ENCODE results near the gene PGS1. TPM values are rescaled to one million over a fixed set of nuclear protein-coding genes. Genes with fewer than 3 reads are reported as not detected.

PGS1 gene
- total RNA-seq, 6 experiments from 2014 or later, result 20.2 to 26.1 (median 24.5) TPM

DNA sequence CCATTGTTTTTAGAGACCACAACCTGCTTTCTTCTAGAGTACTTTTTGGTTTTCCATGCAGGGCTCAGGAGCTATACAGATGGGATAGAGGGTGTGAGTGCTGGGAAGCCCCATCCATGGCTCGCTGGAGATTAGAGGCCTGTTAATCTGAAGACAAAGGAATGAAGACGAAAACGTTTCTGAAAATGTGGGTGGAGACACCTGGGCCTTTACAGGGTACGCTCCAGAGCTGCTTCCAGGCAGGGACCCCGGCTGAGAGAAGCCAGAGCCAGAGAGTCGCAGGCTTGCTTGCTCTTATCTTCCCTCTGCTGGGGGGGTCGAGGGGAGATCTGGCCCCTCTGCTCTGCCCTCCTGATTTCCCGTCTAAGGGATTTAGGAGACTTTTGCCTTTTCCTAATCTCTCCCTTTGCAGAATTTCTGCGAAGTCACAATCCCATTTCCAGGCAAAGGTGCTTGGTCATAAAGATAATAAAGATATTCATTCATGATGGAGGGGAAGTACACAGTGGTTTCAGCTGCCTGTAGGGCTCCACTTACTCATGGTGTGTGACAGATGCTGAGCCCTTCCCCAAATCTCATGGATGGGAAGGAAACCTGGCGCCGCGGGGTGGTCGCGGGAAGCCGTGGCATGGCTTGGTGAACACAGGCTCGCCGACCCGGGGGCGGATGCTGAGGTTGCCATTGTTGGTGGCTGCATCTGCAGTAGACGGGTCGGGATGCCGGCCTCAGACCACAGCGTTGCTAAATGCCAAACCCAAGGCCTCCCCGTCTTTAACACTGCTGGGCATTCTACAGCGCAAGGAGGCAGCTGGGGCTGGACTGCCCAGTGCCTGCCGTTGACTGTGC lies 13.8 kb upstream of the PGS1 start:
- Mint-ChIP-seq H3K9me3 (no peaks in the 10 kb centered on the region), H3K27me3 (ENCODE audit: insufficient read depth) (peaks cover 15% of the 10 kb centered on the region), H3K4me3 (no peak overlapping the region), H3K27ac (no peak overlapping the region), H3K4me1 (ENCODE audit: low read depth) (peaks cover 14% of the 10 kb centered on the region; the same call in 1 of the 2 replicates), H3K36me3 (ENCODE audit: low read depth) (no peaks in the 10 kb centered on the region)
- no peak for DNase-seq
- TF ChIP-seq, protein P1, sequence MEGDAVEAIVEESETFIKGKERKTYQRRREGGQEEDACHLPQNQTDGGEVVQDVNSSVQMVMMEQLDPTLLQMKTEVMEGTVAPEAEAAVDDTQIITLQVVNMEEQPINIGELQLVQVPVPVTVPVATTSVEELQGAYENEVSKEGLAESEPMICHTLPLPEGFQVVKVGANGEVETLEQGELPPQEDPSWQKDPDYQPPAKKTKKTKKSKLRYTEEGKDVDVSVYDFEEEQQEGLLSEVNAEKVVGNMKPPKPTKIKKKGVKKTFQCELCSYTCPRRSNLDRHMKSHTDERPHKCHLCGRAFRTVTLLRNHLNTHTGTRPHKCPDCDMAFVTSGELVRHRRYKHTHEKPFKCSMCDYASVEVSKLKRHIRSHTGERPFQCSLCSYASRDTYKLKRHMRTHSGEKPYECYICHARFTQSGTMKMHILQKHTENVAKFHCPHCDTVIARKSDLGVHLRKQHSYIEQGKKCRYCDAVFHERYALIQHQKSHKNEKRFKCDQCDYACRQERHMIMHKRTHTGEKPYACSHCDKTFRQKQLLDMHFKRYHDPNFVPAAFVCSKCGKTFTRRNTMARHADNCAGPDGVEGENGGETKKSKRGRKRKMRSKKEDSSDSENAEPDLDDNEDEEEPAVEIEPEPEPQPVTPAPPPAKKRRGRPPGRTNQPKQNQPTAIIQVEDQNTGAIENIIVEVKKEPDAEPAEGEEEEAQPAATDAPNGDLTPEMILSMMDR (IDR thresholded peaks at IDR 0.05), result no peak

DNA sequence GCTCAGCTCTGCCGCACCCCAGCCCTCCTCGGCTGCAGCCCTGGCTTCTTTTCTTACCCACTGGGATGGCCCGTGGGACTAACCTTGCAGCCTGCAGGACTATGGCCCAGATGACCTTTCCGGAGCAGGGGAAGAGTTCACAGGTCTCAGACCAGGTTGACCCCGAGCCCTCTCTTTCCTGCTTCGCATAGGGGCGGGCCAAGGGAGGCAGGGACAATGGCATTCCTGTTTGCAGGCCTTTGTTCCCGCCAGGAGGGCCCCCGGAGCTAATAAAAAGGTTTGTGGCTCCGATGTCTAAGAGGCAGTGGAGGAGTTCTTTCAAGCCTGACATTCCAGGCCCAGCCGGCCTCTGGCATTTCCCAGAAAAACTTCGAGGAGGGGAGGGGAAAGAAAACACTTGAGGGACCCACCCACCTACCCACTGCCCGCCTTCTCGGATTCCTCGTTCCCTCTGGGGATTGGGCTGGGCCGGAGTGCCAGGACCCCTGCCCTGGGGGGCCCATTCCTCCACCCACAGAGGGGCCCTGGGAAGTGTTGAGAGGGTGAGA lies 12.8 kb upstream of the PGS1 start:
- no peak for DNase-seq
- no peaks in the 10 kb centered on the region for H3K36me3 Mint-ChIP-seq (ENCODE audit: low read depth)
- no peak overlapping the region for H3K4me3 Mint-ChIP-seq
- peaks cover 14% of the 10 kb centered on the region; the same call in 1 of the 2 replicates for H3K4me1 Mint-ChIP-seq (ENCODE audit: low read depth)
- peaks cover 16% of the 10 kb centered on the region for H3K27me3 Mint-ChIP-seq (ENCODE audit: insufficient read depth)
- H3K27ac Mint-ChIP-seq, result no peak overlapping the region
- TF ChIP-seq, protein P1 (IDR thresholded peaks at IDR 0.05), result no peak
- H3K9me3 Mint-ChIP-seq, result no peaks in the 10 kb centered on the region

DNA sequence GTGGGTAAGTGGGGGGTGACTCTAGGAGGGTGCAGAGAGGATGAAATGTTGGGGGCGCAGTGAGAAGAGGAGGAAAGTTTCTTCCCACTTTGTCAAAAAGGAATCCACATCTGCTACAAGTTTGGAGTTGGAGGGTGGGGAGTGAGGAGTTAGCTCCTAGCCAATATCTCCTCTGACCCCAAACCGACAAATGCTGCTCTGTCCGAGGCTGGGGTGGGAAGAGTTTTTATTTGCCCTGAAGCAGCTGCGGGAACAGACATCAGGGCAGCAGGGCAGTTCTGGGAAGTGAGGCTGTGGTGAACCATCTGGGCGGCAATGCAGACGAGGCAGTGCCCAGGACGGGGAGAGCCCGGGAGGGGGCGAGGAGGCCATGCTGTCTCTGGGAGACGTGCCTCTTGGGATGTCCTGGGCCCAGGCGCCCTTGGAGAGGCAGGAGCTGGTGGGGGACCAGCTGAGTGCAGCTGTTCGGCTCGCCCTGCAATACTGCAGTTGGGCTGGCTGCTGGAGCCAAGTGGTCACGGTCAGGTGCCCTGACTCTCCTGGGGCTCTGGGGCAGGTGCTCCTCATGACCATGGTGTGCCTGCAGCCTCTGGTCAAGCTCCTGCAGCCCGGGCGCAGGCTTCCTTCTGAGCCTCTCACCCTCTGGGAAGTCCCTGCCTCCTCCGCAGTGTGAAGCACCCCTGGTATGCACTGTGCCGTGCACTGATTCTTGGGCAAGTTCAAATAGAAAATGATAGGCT lies 12.2 kb upstream of the PGS1 start:
- H3K27ac Mint-ChIP-seq, result no peak overlapping the region
- TF ChIP-seq, protein P1 (IDR thresholded peaks at IDR 0.05), result no peak
- no peaks in the 10 kb centered on the region for H3K36me3 Mint-ChIP-seq (ENCODE audit: low read depth)
- no peaks in the 10 kb centered on the region for H3K9me3 Mint-ChIP-seq
- H3K4me3 Mint-ChIP-seq, result no peak overlapping the region
- H3K27me3 Mint-ChIP-seq (ENCODE audit: insufficient read depth), result peaks cover 11% of the 10 kb centered on the region
- DNase-seq, result no peak
- peaks cover 9% of the 10 kb centered on the region; the same call in 1 of the 2 replicates for H3K4me1 Mint-ChIP-seq (ENCODE audit: low read depth)

DNA sequence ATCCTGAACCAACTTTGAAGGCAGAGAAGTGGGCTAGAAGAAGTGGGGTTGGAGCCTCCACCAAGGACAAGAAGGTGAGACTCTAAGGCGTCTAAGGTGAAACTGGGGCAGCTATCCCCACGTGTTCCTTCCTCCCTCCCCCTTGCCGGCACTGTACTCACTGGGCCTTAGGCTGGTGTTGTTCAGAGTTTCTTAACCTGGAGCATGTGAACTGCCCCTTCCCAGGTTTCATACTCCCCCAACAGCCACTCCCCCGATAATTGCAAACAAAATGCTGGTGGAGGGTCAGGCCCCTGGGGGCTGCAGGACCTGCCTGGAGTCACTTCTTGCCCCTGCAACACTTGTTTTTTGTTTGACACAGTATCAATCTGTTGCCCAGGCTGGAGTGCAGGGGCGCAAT lies 11.3 kb upstream of the PGS1 start:
- TF ChIP-seq, protein P1 (IDR thresholded peaks at IDR 0.05), result no peak
- H3K27me3 Mint-ChIP-seq (ENCODE audit: insufficient read depth), result peaks cover 11% of the 10 kb centered on the region
- no peak overlapping the region for H3K27ac Mint-ChIP-seq
- DNase-seq, result no peak
- H3K4me1 Mint-ChIP-seq (ENCODE audit: low read depth), result peaks cover 9% of the 10 kb centered on the region; the same call in 1 of the 2 replicates
- H3K36me3 Mint-ChIP-seq (ENCODE audit: low read depth), result no peaks in the 10 kb centered on the region
- H3K9me3 Mint-ChIP-seq, result no peaks in the 10 kb centered on the region
- no peak overlapping the region for H3K4me3 Mint-ChIP-seq

DNA sequence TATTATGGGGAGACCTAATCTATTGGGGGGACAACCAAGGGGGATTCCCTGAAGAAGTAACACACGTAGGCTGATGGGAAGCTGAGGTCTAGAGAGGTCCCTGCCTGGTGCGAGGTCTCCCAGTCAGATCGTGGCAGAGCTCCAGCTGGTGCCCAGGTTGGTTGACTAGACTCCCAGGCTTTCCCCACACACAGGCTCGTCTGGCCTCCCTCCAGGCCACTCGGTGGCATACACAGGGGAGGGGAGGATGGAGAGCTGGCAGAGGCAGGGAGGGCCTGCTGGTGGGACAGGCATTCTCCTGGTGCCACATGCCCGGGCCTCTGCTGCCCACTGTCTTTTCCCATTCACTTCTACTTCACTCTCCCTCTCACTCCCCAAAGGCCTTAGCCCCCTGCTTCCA lies 10.1 kb upstream of the PGS1 start:
- TF ChIP-seq, protein P1 (IDR thresholded peaks at IDR 0.05), result no peak
- Mint-ChIP-seq H3K27ac (no peak overlapping the region), H3K36me3 (ENCODE audit: low read depth) (no peaks in the 10 kb centered on the region), H3K4me1 (ENCODE audit: low read depth) (peaks cover 20% of the 10 kb centered on the region), H3K27me3 (ENCODE audit: insufficient read depth) (peaks cover 11% of the 10 kb centered on the region), H3K9me3 (no peaks in the 10 kb centered on the region), H3K4me3 (no peak overlapping the region)
- no peak for DNase-seq
